Gastroesophageal sphincter (tissue), 3 donors: ENCODE measurements around the gene PACSIN3.

Experiments
- CTCF ChIP-seq, 4 experiments: fragments of 200-600 bp in 2 of 4; fragments of 450-650 bp in 2 of 4; sonication (generic) in 1 of 4; IDR thresholded peaks; one replicate each; pipeline ENCODE4 v1.5.1; 2017 to 2019; ENCODE audit warnings: antibody characterized with exemption in 4 of 4, mild to moderate bottlenecking in 2 of 4, moderate library complexity in 2 of 4
- EP300 ChIP-seq: sonication (generic); formaldehyde crosslinking; IDR thresholded peaks from one replicate; pipeline ENCODE4 v1.6.1; 2017; ENCODE audit warnings: antibody characterized with exemption, mild to moderate bottlenecking
- POLR2A ChIP-seq, 2 donors: fragments of 450-650 bp; IDR thresholded peaks; one replicate each; pipeline ENCODE4 v1.6.1; 2017; ENCODE audit warnings: antibody characterized with exemption in 2 of 2, mild to moderate bottlenecking in 2 of 2, moderate library complexity in 1 of 2
- POLR2AphosphoS5 ChIP-seq: sonication (generic); formaldehyde crosslinking; IDR thresholded peaks from one replicate; pipeline ENCODE4 v1.6.1; 2017; ENCODE audit warnings: antibody characterized with exemption

DNA sequence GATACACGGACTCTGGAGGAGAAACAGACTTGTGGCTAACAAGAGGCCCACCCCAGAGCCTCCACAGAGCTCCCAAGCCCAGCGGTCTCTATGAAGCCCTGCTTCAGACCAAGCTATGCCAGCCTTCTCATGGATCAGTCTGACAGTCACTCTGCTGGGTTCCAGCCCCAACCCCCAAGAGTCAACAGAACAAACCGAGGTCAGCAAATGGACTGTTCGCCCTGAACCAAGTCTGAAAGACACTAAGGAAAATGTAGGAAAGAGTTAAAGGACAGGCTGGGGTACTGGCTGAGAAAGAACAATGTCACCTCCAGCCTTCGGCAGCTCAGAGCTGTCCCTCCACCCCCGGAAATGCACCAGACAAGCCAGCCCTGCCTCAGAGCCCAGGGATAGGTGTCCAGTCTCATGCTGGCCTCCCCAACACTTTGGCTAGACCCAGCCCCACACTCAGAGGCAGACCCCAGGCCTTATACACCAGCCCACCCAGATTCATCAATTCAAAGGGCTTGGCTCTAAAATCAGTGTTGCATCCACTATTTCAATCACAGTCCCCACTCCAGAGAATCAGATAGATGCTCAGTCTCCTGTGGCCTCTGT, 13.4 kb downstream of the PACSIN3 start:
- TF ChIP-seq CTCF (IDR thresholded peaks at IDR 0.05) (no peak), POLR2AphosphoS5 (no peak), POLR2A (IDR thresholded peaks at IDR 0.05) (no peak), EP300 (no peak)
